HL-60 (cell line): ENCODE data around the gene PPM1F.

Source experiments
- DNase-seq, 2 experiments: peaks; one replicate each; pipeline ENCODE4 v3.0.0-alpha.2; 2010 to 2020; ENCODE audit warnings: low read depth in 1 of 2, low spot score in 1 of 2
- H3K27ac ChIP-seq: fragments of 250-450 bp; sonication (Bioruptor Pico); replicated peaks from 2 replicates; pipeline ENCODE4 v1.5.1; 2020; ENCODE audit warnings: mild to moderate bottlenecking, moderate library complexity
- H3K27me3 ChIP-seq: fragments of 250-450 bp; sonication (Bioruptor Pico); 2 replicates; pipeline ENCODE4 v1.5.1; 2021; ENCODE audit warnings: mild to moderate bottlenecking, moderate library complexity; ENCODE audit not compliant: insufficient read depth, poor library complexity, severe bottlenecking
- H3K4me3 ChIP-seq: replicated peaks from 2 replicates; pipeline ENCODE4 v1.5.1; 2011; ENCODE audit warnings: mild to moderate bottlenecking, control low read depth, low read length; ENCODE audit not compliant: insufficient read depth
- GABPA ChIP-seq: IDR thresholded peaks from 2 replicates; pipeline ENCODE4 v1.6.1; 2012; ENCODE audit warnings: low read depth
- POLR2AphosphoS5 ChIP-seq: IDR thresholded peaks from 2 replicates; pipeline ENCODE4 v1.6.1; 2012; ENCODE audit warnings: low read depth
- SPI1 ChIP-seq: IDR thresholded peaks from 2 replicates; pipeline ENCODE4 v1.6.1; 2012; ENCODE audit warnings: low read depth, mild to moderate bottlenecking, borderline replicate concordance
- TF ChIP-seq, protein P1 (sequence below): IDR thresholded peaks from one replicate; pipeline ENCODE4 v1.5.1; 2011; ENCODE audit warnings: low read length, control low read depth, inconsistent platforms; ENCODE audit not compliant: insufficient read depth
- TF ChIP-seq, protein P2 (sequence below): IDR thresholded peaks from 2 replicates; pipeline ENCODE4 v1.6.1; 2012; ENCODE audit warnings: low read depth; ENCODE audit not compliant: insufficient replicate concordance

The PPM1F gene

DNA sequence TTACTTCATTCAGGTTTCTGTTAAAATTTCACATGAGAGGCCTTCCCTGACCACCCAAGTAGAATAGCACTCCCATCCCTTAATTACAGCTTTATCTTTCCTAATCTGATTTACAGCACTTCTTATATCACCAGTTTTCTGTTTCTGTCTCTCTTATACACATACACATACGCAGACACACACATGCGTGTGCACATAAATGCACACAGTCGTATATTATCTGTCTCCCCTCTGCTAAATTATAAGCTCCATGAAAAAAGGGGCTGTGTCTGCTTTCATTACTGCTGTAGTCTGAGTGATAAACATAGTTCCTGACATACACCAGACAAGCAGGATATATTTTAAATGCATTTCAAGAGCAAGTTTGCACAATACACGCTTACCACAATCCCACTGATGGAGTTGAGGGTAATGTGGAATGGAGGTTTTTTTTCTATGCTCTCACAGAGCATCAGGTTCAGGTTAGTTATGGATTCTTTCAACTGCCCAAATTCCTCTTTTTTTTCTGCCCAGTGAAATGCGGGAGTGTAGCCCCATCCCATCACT, 43.6 kb upstream of the PPM1F start:
- TF ChIP-seq GABPA: no peak
- no peak for TF ChIP-seq POLR2AphosphoS5
- TF ChIP-seq, protein P1, sequence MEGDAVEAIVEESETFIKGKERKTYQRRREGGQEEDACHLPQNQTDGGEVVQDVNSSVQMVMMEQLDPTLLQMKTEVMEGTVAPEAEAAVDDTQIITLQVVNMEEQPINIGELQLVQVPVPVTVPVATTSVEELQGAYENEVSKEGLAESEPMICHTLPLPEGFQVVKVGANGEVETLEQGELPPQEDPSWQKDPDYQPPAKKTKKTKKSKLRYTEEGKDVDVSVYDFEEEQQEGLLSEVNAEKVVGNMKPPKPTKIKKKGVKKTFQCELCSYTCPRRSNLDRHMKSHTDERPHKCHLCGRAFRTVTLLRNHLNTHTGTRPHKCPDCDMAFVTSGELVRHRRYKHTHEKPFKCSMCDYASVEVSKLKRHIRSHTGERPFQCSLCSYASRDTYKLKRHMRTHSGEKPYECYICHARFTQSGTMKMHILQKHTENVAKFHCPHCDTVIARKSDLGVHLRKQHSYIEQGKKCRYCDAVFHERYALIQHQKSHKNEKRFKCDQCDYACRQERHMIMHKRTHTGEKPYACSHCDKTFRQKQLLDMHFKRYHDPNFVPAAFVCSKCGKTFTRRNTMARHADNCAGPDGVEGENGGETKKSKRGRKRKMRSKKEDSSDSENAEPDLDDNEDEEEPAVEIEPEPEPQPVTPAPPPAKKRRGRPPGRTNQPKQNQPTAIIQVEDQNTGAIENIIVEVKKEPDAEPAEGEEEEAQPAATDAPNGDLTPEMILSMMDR: no peak
- TF ChIP-seq SPI1: no peak
- TF ChIP-seq, protein P2, sequence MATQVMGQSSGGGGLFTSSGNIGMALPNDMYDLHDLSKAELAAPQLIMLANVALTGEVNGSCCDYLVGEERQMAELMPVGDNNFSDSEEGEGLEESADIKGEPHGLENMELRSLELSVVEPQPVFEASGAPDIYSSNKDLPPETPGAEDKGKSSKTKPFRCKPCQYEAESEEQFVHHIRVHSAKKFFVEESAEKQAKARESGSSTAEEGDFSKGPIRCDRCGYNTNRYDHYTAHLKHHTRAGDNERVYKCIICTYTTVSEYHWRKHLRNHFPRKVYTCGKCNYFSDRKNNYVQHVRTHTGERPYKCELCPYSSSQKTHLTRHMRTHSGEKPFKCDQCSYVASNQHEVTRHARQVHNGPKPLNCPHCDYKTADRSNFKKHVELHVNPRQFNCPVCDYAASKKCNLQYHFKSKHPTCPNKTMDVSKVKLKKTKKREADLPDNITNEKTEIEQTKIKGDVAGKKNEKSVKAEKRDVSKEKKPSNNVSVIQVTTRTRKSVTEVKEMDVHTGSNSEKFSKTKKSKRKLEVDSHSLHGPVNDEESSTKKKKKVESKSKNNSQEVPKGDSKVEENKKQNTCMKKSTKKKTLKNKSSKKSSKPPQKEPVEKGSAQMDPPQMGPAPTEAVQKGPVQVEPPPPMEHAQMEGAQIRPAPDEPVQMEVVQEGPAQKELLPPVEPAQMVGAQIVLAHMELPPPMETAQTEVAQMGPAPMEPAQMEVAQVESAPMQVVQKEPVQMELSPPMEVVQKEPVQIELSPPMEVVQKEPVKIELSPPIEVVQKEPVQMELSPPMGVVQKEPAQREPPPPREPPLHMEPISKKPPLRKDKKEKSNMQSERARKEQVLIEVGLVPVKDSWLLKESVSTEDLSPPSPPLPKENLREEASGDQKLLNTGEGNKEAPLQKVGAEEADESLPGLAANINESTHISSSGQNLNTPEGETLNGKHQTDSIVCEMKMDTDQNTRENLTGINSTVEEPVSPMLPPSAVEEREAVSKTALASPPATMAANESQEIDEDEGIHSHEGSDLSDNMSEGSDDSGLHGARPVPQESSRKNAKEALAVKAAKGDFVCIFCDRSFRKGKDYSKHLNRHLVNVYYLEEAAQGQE: no peak

DNA sequence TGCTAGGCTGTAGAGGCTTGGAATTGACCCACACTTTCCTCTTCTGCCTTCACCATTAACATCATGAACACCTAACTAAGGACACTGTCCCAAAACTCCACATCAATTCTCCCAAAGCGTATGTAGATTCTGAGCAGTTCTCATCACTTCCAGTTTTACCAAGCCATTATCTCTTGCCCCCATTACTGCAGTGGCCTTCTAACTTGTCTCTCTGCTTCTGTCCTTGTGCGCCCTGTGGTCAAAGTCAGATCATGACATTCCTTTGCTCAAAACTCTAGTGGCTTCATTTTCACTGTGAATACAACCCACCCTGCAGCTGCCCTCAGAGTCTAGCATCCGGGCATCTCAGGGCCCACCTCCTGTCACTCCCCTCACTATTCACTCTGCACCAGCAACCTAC, 43.0 kb upstream of the PPM1F start:
- TF ChIP-seq, protein P2: no peak
- TF ChIP-seq SPI1 (no peak), GABPA (no peak), POLR2AphosphoS5 (no peak)
- TF ChIP-seq, protein P1: no peak
- Histone ChIP-seq H3K27me3 (no peaks in the 10 kb centered on the region), H3K27ac (no peak overlapping the region), H3K4me3 (no peak overlapping the region)
- DNase-seq: no peak

More for the DNA sequence above, 43.6 kb upstream of the PPM1F start:
- DNase-seq: no peak
- Histone ChIP-seq H3K27me3 (no peaks in the 10 kb centered on the region), H3K27ac (no peak overlapping the region), H3K4me3 (no peak overlapping the region)

- Histone ChIP-seq H3K4me3 (no peak overlapping the region), H3K27me3 (no peaks in the 10 kb centered on the region), H3K27ac (no peak overlapping the region)
- TF ChIP-seq, protein P1: no peak
- no peak for TF ChIP-seq SPI1
- TF ChIP-seq, protein P2: no peak
- no peak for TF ChIP-seq POLR2AphosphoS5
- TF ChIP-seq GABPA: no peak
- DNase-seq: no peak
Observed at GRCh38 chr22:21994881-21995444, 42.3 kb upstream of the PPM1F start.
